Spleen (tissue), 11 donors: ENCODE results near the gene AKR1D1. TPM values are rescaled to one million over a fixed set of nuclear protein-coding genes. Genes with fewer than 3 reads are reported as not detected.
"Not testable (repeated sequence)": the region's sequence is repeated elsewhere in the genome, so short reads cannot be mapped to it uniquely, and the experiment has no call there.

ENCODE experiments used
- DNase-seq: peaks from one replicate; pipeline ENCODE4 v3.0.0-alpha.2; 2020
- H3K27ac ChIP-seq, 8 donors: fragments of 200-600 bp; sonication (generic) in 7 of 8; 1 replicate in 4 of 8; 2 replicates in 4 of 8; pipeline versions ENCODE4 v1.5.0 to v1.8.0; 2016 to 2021; ENCODE audit warnings: inconsistent platforms in 4 of 8, mild to moderate bottlenecking in 4 of 8, moderate library complexity in 1 of 8
- H3K27me3 ChIP-seq, 7 donors: fragments of 200-600 bp; sonication (generic) in 6 of 7; replicated peaks in 1 of 7; 1 replicate in 4 of 7; 2 replicates in 3 of 7; pipeline versions ENCODE4 v1.5.0 to v1.8.0; 2016 to 2021; ENCODE audit warnings: inconsistent platforms in 3 of 7, mild to moderate bottlenecking in 1 of 7
- H3K36me3 ChIP-seq, 6 donors: fragments of 200-600 bp; sonication (generic) in 5 of 6; 1 replicate in 4 of 6; 2 replicates in 2 of 6; pipeline versions ENCODE4 v1.5.0 to v1.8.0; 2016 to 2021; ENCODE audit warnings: inconsistent platforms in 2 of 6
- H3K4me1 ChIP-seq, 6 donors: fragments of 200-600 bp; sonication (generic) in 5 of 6; 1 replicate in 3 of 6; 2 replicates in 3 of 6; pipeline versions ENCODE4 v1.5.0 to v1.8.0; 2016 to 2021; ENCODE audit warnings: inconsistent platforms in 3 of 6
- H3K4me3 ChIP-seq, 8 donors: fragments of 200-600 bp; sonication (generic) in 7 of 8; 1 replicate in 4 of 8; 2 replicates in 4 of 8; pipeline versions ENCODE4 v1.5.0 to v1.8.0; 2016 to 2021; ENCODE audit warnings: inconsistent platforms in 4 of 8, mild to moderate bottlenecking in 4 of 8, moderate library complexity in 2 of 8
- H3K9me3 ChIP-seq, 8 donors: fragments of 200-600 bp; sonication (generic) in 7 of 8; 1 replicate in 4 of 8; 2 replicates in 4 of 8; pipeline versions ENCODE4 v1.5.0 to v1.8.0; 2016 to 2021; ENCODE audit warnings: inconsistent platforms in 4 of 8
- POLR2A ChIP-seq, 3 donors: fragments of 450-650 bp; IDR thresholded peaks; one replicate each; pipeline ENCODE4 v1.5.1; 2017; ENCODE audit warnings: antibody characterized with exemption in 3 of 3, mild to moderate bottlenecking in 1 of 3
- POLR2AphosphoS5 ChIP-seq, 3 donors: sonication (generic); formaldehyde crosslinking; IDR thresholded peaks; one replicate each; pipeline ENCODE4 v1.5.1; 2017; ENCODE audit warnings: antibody characterized with exemption in 3 of 3
- WGBS, 5 donors: extraction: QIAGEN DNeasy Blood & Tissue Kit in 3 of 5; methylation state at CpG; one replicate each; pipeline versions ENCODE4 v1.1.5 to v1.1.7; 2013 to 2018; 5-methylcytosine and 5-hydroxymethylcytosine counted together
- intact Hi-C: fragments of 100-400 bp; cut with DNase I; formaldehyde crosslinking; loops from one replicate; pipeline ENCODE4 v1.15.0; 2023; ENCODE audit warnings: low total_unique reads
- polyA plus RNA-seq, 3 donors: library from polyadenylated mRNA; stranded (reverse); fragments of 200-250 nt; gene quantifications; one replicate each; pipeline ENCODE4 v1.2.1, GENCODE V29; 2013
- total RNA-seq, 7 donors: library from RNA; depleted of rRNA in 3 of 7; stranded (reverse); fragments of >200 nt in 3 of 7; fragmentation: NEBNext Ultra II Directional in 4 of 7; extraction: Animal tissue kit (Norgen Biotek cat#: 25700) in 4 of 7; gene quantifications; one replicate each; pipeline versions ENCODE4 v1.1.0 to v1.2.1, GENCODE V29; 2016 to 2021
- TF ChIP-seq, protein P1 (sequence below), 11 experiments: fragments of 200-600 bp in 7 of 11; fragments of 450-650 bp in 4 of 11; sonication (generic) in 4 of 11; IDR thresholded peaks in 8 of 11; conservative IDR thresholded peaks in 3 of 11; 1 replicate in 7 of 11; 2 replicates in 4 of 11; pipeline versions ENCODE4 v1.4.0 to v1.8.0; 2016 to 2021; ENCODE audit warnings: antibody characterized with exemption in 11 of 11, inconsistent platforms in 4 of 11, mild to moderate bottlenecking in 1 of 11
- donor health status: healthy with polysubstance abuse.
- donor health status: DM: no; HTN: no; CAD: no; lungs with moderate emphysema.
- donor health status: DM: no; HTN: no; CAD: no.
- donor health status: Bipolar disorder and iron deficiency.
- donor health status: healthy.
- donor health status: DM: no; HTN: no; CAD: no.
- donor health status: DM: yes; HTN: yes; CAD: no.

The AKR1D1 gene
- total and polyA plus RNA-seq, 10 donors = 0.39 TPM; not detected in 9

DNA sequence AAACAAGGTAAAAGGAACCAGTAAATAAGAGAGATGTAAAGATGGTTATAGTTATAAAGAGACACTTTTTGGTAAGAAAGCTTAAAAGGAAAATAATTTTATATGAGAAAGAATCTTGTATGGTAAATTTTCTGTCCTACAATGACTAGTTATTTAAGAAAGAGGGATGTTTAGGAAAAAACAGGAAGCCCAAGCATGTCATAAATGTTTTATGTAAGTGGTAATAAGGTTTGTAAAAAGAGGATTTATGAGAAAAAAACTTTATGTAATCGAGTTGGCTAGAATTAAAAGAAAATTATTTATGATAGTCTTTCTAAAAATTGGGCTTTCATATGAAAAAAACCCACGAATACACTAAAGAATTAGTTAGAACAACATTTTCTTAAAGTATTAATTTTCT, 40.1 kb upstream of the AKR1D1 start:
- Histone ChIP-seq H3K4me3 (no peak overlapping the region), H3K9me3 (peaks cover 0 to 31% (median 7%) of the 10 kb centered on the region in 8 donors), H3K27ac (no peak overlapping the region), H3K36me3 (no peaks in the 10 kb centered on the region), H3K27me3 (no peaks in the 10 kb centered on the region), H3K4me1 (peaks cover 0 to 5% (median 0%) of the 10 kb centered on the region in 6 donors)
- TF ChIP-seq, protein P1, sequence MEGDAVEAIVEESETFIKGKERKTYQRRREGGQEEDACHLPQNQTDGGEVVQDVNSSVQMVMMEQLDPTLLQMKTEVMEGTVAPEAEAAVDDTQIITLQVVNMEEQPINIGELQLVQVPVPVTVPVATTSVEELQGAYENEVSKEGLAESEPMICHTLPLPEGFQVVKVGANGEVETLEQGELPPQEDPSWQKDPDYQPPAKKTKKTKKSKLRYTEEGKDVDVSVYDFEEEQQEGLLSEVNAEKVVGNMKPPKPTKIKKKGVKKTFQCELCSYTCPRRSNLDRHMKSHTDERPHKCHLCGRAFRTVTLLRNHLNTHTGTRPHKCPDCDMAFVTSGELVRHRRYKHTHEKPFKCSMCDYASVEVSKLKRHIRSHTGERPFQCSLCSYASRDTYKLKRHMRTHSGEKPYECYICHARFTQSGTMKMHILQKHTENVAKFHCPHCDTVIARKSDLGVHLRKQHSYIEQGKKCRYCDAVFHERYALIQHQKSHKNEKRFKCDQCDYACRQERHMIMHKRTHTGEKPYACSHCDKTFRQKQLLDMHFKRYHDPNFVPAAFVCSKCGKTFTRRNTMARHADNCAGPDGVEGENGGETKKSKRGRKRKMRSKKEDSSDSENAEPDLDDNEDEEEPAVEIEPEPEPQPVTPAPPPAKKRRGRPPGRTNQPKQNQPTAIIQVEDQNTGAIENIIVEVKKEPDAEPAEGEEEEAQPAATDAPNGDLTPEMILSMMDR (IDR thresholded peaks at IDR 0.05 in 8 of 11, conservative IDR thresholded peaks at IDR 0.05 in 3 of 11) = no peak
- TF ChIP-seq POLR2A (IDR thresholded peaks at IDR 0.05) (no peak), POLR2AphosphoS5 (IDR thresholded peaks at IDR 0.05) (no peak)
- 35 to 64% (median 41%) methylated on average over 2 of the region's 2 CpGs for WGBS, 5 donors
- intact Hi-C loops = no loop called here
- no peak for DNase-seq

DNA sequence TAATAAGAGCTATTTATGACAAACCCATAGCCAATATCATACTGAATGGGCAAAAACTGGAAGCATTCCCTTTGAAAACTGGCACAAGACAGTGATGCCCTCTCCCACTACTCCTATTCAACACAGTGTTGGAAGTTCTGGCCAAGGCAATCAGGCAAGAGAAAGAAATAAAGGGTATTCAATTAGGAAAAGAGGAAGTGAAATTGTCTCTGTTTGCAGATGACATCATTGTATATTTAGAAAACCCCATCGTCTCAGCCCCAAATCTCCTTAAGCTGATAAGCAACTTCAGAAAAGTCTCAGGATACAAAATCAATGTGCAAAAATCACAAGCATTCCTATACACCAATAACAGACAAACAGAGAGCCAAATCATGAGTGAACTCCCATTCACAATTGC, 36.2 kb upstream of the AKR1D1 start:
- H3K4me3 ChIP-seq, H3K27me3 ChIP-seq, H3K27ac ChIP-seq, intact Hi-C loops, DNase-seq, H3K4me1 ChIP-seq, H3K36me3 ChIP-seq: not testable (repeated sequence)
- WGBS, 5 donors = 30 to 53% (median 41%) methylated on average over 1 of the region's 1 CpG
- H3K9me3 ChIP-seq = peaks cover 0 to 30% (median 7%) of the 10 kb centered on the region in 8 donors

DNA sequence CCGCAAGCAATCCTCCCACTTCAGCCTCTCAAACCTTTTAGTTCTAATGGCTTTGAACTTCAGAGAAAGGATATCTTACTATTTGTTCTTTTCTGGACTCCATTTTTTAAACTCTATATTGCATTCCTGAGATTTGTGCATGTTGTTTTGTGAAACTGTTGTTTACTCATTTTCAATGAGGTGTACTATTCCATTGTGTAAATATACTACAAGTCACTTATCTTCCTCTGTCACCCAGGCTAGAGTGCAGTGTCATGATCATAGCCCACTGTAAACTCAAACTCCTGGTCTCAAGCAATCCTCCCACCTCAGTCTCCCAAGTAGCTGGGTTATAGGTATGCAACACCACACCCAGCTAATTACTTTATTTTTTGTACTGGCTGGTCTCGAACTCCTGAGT, 31.4 kb upstream of the AKR1D1 start:
- WGBS, 5 donors = 80 to 93% (median 91%) methylated on average over 2 of the region's 2 CpGs
- H3K4me3 ChIP-seq = no peak overlapping the region
- no peaks in the 10 kb centered on the region for H3K36me3 ChIP-seq
- TF ChIP-seq POLR2A (IDR thresholded peaks at IDR 0.05) (no peak), POLR2AphosphoS5 (IDR thresholded peaks at IDR 0.05) (no peak)
- TF ChIP-seq, protein P1 (IDR thresholded peaks at IDR 0.05 in 8 of 11, conservative IDR thresholded peaks at IDR 0.05 in 3 of 11) = no peak
- intact Hi-C loops = no loop called here
- no peak overlapping the region for H3K27ac ChIP-seq
- H3K27me3 ChIP-seq = peaks cover 0 to 5% (median 0%) of the 10 kb centered on the region in 7 donors
- DNase-seq = no peak
- H3K9me3 ChIP-seq = peaks cover 0 to 5% (median 0%) of the 10 kb centered on the region in 8 donors
- no peaks in the 10 kb centered on the region for H3K4me1 ChIP-seq

DNA sequence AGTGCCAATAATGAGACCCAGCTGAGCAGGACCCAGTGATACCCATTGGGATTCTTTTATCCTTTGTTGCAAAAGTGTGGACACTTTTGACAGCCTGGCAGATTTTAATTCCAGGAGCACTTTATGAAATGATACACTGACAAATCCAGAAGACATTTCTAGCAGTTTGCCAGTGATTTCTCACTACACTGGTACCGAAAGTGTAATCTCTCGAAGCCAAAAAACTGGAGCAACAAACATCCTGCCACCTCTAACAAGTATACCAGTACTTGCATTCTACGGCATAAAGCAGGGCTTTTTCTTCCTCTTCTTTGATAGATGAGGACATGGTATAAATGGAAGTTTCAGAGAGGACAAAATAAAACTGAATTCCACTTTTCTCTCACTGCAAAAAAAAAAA, 28.4 kb upstream of the AKR1D1 start:
- Histone ChIP-seq H3K36me3 (no peaks in the 10 kb centered on the region), H3K4me1 (no peaks in the 10 kb centered on the region), H3K9me3 (peaks cover 0 to 12% (median 0%) of the 10 kb centered on the region in 8 donors), H3K27me3 (peaks cover 0 to 5% (median 0%) of the 10 kb centered on the region in 7 donors), H3K4me3 (no peak overlapping the region), H3K27ac (no peak overlapping the region)
- DNase-seq = no peak
- TF ChIP-seq POLR2A (IDR thresholded peaks at IDR 0.05) (no peak), POLR2AphosphoS5 (IDR thresholded peaks at IDR 0.05) (no peak)
- TF ChIP-seq, protein P1 (IDR thresholded peaks at IDR 0.05 in 8 of 11, conservative IDR thresholded peaks at IDR 0.05 in 3 of 11) = no peak
- 88 to 97% (median 92%) methylated on average over 3 of the region's 3 CpGs for WGBS, 5 donors
- intact Hi-C loops = no loop called here
